GM12873 (cell line): ENCODE measurements around the gene TNFRSF6B.

Experiments used
- CTCF ChIP-seq: IDR thresholded peaks from 2 replicates; pipeline ENCODE4 v1.5.1; 2012; ENCODE audit warnings: low read depth, mild to moderate bottlenecking, moderate library complexity, low read length, control low read depth; ENCODE audit not compliant: insufficient read depth; ENCODE audit errors: missing control alignments

TNFRSF6B gene

GRCh38 chr20:63694584-63695423 lies 1.6 kb upstream of the TNFRSF6B start:
- TF ChIP-seq CTCF: no peak

GRCh38 chr20:63695424-63696305 lies 787 bp upstream of the TNFRSF6B start:
- no peak for TF ChIP-seq CTCF

- TF ChIP-seq CTCF: no peak
These were observed 185 bp upstream of the TNFRSF6B start for GRCh38 chr20:63696306-63696627.

GRCh38 chr20:63697357-63697867 lies 960 bp downstream of the TNFRSF6B start:
- no peak for TF ChIP-seq CTCF

GRCh38 chr20:63697868-63698545 lies 1.6 kb downstream of the TNFRSF6B start:
- no peak for TF ChIP-seq CTCF

GRCh38 chr20:63698739-63699465 lies 2.5 kb downstream of the TNFRSF6B start:
- no peak for TF ChIP-seq CTCF
